ENCODE results near the gene SSR3. TPM values are rescaled to one million over a fixed set of nuclear protein-coding genes. Genes with fewer than 3 reads are reported as not detected.
A peak's percentile ranks its signal among the peaks of the same experiment; 100 is the strongest.

SSR3 gene
- total and polyA plus RNA-seq, 2 of the 8 experiments (the other 6 are each of a cell fraction or from before 2014, with no cell fraction given): 92.7 to 208 TPM

- H3K14ac ChIP-seq (ENCODE audit: insufficient read length): no peak overlapping the region
- no peak overlapping the region for H2AK5ac ChIP-seq (ENCODE audit: low read depth, low read length)
- POLR2A ChIA-PET (ENCODE audit: partially characterized antibody): interaction anchor here (0.7 to 3.5 kb wide), 3 partner anchors 12 to 206 kb away, joined by 3 to 19 read pairs (median 3); partner anchors contain the start of gene SSR3
- H3K4ac ChIP-seq (replicated peaks; ENCODE audit: insufficient read length, low read depth, low read length): no peak overlapping the region
- H3K4me2 ChIP-seq (ENCODE audit: insufficient read depth in 1 of 2, low read depth in 2 of 2, low read length in 2 of 2): no peak overlapping the region
- DNase-seq (ENCODE audit: low read depth in 1 of 2, low spot score in 2 of 2): no peak
- H3K9me3 ChIP-seq (ENCODE audit: insufficient read depth in 2 of 2, low read depth in 1 of 2, low read length in 1 of 2): no peaks in the 10 kb centered on the region
- no peak overlapping the region for H3K27ac ChIP-seq (ENCODE audit: low read depth, low read length)
- no peak overlapping the region for H3K4me3 ChIP-seq (ENCODE audit: extremely low read depth in 1 of 4, insufficient read depth in 2 of 4, low read depth in 3 of 4, low read length in 4 of 4)
- WGBS, 2 experiments (ENCODE audit: extremely low coverage in 1 of 2, insufficient coverage in 1 of 2, insufficient read length in 1 of 2, insufficient replicate concordance in 2 of 2, low coverage in 1 of 2, low lambda C conversion rate in 2 of 2, missing lambda C conversion rate in 1 of 2): 88% methylated on average over 5 of the region's 5 CpGs; no CpG with 5 or more reads in 1 of the 2 experiments
- CTCF ChIA-PET (ENCODE audit: partially characterized antibody): interaction anchor here (0.5 to 2.8 kb wide), 12 partner anchors 10 to 589 kb away, joined by 3 to 12 read pairs (median 4); partner anchors contain the start of gene SSR3
- H4K5ac ChIP-seq (ENCODE audit: insufficient read length, low read depth, low read length): no peak overlapping the region
- no peak for FAIRE-seq
- no peak overlapping the region for H3K9ac ChIP-seq (replicated peaks in 1 of 4; ENCODE audit: extremely low read depth in 1 of 4, low read depth in 3 of 4, low read length in 3 of 4)
- no peak overlapping the region for H2BK12ac ChIP-seq (ENCODE audit: low read depth, low read length)
- TF ChIP-seq, protein P1, sequence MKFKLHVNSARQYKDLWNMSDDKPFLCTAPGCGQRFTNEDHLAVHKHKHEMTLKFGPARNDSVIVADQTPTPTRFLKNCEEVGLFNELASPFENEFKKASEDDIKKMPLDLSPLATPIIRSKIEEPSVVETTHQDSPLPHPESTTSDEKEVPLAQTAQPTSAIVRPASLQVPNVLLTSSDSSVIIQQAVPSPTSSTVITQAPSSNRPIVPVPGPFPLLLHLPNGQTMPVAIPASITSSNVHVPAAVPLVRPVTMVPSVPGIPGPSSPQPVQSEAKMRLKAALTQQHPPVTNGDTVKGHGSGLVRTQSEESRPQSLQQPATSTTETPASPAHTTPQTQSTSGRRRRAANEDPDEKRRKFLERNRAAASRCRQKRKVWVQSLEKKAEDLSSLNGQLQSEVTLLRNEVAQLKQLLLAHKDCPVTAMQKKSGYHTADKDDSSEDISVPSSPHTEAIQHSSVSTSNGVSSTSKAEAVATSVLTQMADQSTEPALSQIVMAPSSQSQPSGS (IDR thresholded peaks at IDR 0.05; ENCODE audit: low read length): no peak
- TF ChIP-seq MAFK (IDR thresholded peaks at IDR 0.05; ENCODE audit: low read depth, low read length) (peak; percentile 30; the same call in 1 of the 2 replicates), SIX5 (IDR thresholded peaks at IDR 0.05; ENCODE audit: low read depth, low read length) (no peak)
- no peaks in the 10 kb centered on the region for H3K27me3 ChIP-seq (replicated peaks in 1 of 4; ENCODE audit: control insufficient read depth in 3 of 4, extremely low read depth in 1 of 4, insufficient read depth in 3 of 4, low read length in 3 of 4)
- no peak overlapping the region for H2AFZ ChIP-seq (ENCODE audit: low read length)
- no peak overlapping the region for H2BK15ac ChIP-seq (ENCODE audit: low read length)
- no peaks in the 10 kb centered on the region for H3K4me1 ChIP-seq (replicated peaks in 1 of 4; ENCODE audit: control insufficient read depth in 3 of 4, insufficient read depth in 4 of 4, low read length in 3 of 4)
- H3K23me2 ChIP-seq (ENCODE audit: low read depth, low read length): no peaks in the 10 kb centered on the region
- H2BK5ac ChIP-seq (ENCODE audit: low read depth, low read length): no peak overlapping the region
- H3K36me3 ChIP-seq (ENCODE audit: control insufficient read depth in 2 of 4, insufficient read depth in 4 of 4, low read length in 3 of 4): peaks cover 13 to 71% (median 33%) of the 10 kb centered on the region in 4 experiments
- no peaks in the 10 kb centered on the region for H4K20me1 ChIP-seq (replicated peaks in 1 of 2; ENCODE audit: control insufficient read depth in 1 of 2, insufficient read depth in 2 of 2, low read length in 2 of 2)
- H3K56ac ChIP-seq (replicated peaks; ENCODE audit: insufficient read length, low read depth, low read length): no peak overlapping the region
- no peak overlapping the region for H4K8ac ChIP-seq (ENCODE audit: extremely low read depth, insufficient read depth, low read length)
- no peak overlapping the region for H2BK120ac ChIP-seq (replicated peaks; ENCODE audit: low read depth, low read length)
- no peak overlapping the region for H2BK20ac ChIP-seq (ENCODE audit: low read length)
- peaks cover 0 to 25% of the 10 kb centered on the region in 2 experiments; a peak in 2 of 4 replicates for H3K79me2 ChIP-seq (ENCODE audit: control insufficient read depth in 1 of 2, insufficient read depth in 2 of 2, low read length in 2 of 2)
- no peak overlapping the region for H3K18ac ChIP-seq (ENCODE audit: extremely low read depth, low read length)
- H3K23ac ChIP-seq (ENCODE audit: insufficient read length): no peak overlapping the region
- no peaks in the 10 kb centered on the region; the same call in 1 of the 2 replicates for H3K79me1 ChIP-seq (ENCODE audit: low read depth, low read length)
- no peak overlapping the region for H4K91ac ChIP-seq (replicated peaks; ENCODE audit: insufficient read length, low read length)
Observed at GRCh38 chr3:156542101-156543042, 12.5 kb downstream of the SSR3 start.
